Medulla oblongata (tissue), 1 donor: ENCODE measurements around the gene FAM76B.
A peak's percentile ranks its signal among the peaks of the same experiment; 100 is the strongest.

Source experiments
- DNase-seq: peaks from one replicate; pipeline ENCODE4 v3.0.0-alpha.2; 2015; ENCODE audit errors: extremely low spot score

Gene FAM76B

DNA sequence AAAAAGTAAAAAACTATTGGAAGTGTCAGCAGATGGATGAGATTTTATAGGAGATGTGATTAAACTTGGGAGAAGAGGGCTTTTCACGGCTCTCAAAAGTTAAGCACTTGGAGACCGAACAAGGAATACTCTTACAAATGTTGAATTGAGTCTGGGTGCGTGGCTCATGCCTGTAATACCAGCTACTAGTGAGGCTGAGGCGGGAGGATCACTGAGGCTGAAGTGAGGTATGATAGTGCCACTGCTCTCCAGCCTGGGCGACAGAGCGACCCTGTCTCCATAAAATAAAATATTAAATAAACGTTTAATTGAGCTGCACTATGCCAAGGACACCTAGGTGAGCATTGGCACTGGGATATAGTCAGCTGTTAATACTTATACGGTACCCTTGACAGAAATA is 2.6 kb upstream of the FAM76B start:
- no peak for DNase-seq

DNA sequence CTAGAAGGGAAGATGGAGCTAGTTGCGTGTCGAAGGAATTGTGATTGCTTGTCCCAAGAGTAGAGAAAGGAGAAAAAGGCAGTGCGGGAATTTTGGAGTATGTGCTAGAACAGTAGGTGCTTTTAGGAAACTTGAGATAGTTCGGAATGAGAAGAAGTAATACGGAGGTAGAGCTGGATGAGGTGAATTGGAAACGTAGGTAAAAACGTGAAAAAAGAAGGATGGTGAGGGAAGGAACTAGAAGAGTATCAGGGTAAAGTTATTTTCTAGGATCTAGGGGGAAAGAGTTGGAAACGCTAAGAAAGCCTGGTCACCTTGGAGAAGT is 2.1 kb upstream of the FAM76B start:
- no peak for DNase-seq

DNA sequence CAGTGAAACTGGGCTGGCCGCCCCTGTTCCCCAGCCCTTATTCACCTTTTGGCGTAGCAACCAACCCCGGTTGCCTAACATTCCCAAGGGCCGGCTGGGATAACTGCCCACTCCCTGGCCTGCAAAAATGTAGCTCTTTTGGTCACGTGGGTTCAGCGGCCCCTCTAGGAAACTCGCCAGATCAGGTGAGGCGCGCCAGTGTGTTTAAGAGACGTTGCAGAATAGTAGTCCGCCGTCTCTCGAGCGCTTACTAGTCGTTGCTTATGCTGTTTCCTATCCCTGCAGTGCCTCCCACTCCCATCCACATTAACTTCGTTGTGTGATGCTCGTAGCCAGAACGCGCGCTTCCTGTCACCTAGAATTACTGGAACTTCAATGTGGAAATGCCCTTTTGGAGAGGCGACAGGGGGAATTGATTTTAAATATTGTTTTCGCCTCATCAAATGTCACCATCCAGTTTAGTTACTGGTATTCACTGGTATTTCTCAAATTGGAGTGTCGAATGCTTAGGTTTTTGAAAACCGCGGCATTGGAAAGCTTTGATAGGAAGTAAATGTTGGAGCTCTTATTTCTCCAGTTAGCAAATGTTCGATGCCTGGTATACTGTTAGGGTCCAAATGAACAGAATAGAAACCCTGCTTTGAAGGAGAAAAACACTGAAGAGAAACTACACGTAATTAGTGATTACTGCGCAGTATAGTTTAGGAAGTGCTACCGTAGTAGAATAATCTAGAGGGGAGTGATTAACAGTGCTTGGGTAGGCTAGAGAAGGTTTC is 1.5 kb upstream of the FAM76B start:
- DNase-seq: peak; percentile 65

DNA sequence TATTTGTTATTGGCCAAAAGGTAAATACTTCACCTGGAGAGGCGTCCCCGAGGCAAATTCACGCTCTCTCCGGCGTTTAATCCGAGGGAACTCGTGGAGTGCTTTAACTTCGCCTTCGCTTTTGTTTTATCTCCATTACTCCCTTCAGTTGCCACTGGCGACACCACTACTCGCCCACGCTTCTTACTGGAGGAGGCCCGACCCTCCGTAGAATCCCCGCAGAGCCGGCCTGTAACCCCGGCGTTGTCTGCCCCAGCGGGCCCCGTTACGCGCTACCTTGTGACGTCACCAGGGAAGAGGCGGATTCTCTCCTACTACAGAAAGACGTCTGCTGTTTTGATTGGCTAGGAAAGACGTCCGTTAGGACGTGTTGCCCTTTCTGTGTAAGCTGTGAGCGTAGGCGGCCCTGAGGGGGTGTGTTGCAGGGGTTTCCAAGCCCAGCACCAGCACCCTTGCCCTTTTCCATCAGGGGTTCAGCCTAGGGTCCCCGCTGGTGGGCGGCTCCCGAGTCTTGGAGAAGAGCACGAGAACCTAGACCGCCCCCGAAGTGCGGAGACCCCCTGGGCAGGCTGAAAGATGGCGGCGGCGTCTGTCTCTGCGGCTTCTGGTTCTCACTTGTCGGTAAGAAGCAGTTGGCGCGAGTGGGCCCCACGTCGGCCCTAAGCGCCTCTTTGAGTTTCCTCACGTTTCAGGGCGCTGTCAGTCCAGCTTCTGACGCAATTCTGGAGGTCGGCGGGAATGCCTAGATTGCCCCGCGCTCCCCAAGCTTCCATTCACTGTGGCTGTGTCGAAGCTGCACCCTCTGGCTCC is 746 bp upstream of the FAM76B start, which contains the start of gene CEP57:
TSS of gene CEP57 (plus strand) at position 376 of the 810 bp plus-strand sequence. CDS start at position 577, 201 bp downstream.
- peak; percentile 99 for DNase-seq

DNA sequence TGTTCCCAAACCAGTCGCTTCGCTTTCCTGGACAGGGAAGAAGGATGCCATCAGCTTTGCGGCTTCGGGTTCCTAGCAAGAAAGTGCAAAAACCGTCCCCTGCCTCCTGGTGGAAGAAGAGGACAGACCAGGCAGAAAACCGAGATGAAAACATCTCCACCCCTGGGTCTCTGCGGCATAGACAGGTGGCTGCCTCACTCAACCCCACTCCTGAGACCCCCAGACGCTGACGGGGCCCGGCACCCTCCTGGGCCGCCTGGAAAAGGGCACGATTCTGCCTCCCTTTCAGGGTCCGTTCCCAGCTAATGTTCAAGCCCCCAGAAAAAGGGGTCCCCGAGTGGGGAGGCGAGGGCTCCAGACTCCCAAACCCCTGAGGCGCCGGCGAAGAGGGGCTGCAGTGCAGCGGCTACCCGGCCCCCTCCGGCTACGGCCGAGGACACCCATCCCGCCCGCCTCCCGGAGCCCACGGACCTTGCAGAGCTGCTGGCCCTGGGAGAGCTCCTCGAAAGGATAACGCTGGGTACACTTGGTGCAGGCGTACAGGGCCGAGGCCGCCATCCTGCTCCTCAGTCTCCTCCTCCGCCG is 569 bp downstream of the FAM76B start:
- peak; percentile 20 for DNase-seq

DNA sequence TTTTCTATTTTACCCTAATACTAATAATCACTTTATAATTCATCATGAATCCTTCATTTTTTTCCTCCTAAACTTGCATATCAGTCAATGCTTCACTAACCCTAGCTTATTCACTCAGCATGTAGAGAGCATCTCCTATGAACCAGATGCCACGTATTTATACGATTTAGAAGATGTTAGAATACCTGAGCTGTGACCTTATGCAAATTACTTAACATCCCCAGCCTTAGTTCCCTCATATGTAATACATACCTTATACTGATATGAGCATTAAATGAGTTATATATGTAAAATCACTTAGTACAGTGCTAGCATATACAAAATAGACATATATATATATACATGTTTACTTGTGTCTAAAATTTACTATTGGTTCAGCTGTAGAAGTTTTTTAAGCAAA is 9.0 kb downstream of the FAM76B start:
- no peak for DNase-seq

DNA sequence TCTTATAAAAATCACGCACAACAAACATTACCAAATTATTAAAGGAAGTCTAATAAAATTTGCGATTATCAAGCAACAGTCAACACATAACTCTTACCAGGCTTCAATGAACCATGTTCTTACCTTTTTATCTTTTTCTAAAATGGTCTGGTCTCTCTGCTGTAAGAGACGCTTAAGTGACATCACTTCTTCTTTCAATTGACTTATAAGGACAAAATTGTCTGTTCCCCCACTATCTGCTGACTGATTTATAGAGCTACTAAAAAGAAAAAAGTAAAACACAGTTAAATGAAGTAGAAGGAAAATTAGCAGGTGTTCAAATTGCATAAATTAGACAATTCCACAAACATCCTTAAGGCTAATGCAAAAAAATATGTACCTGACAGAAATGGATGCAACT is 10.9 kb downstream of the FAM76B start:
- no peak for DNase-seq

DNA sequence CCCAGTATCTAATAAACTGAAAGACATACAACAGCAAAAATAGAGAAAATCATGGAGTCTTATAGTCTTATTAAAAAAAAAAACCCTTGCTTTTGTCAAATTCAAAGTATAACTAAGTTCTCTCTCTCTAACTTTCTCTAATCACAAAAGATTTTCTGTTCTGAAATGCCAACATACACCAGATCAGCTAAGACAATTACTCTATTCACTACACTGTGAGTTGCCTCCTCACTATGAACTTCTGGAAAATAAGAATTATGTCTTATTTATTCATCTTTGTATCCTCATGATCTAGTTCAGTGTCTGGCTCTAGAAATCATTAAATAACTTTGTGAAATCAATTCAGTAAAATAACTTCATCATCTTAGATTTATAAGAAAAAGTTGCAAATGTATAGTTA is 12.7 kb downstream of the FAM76B start:
- peak; percentile 50 for DNase-seq

DNA sequence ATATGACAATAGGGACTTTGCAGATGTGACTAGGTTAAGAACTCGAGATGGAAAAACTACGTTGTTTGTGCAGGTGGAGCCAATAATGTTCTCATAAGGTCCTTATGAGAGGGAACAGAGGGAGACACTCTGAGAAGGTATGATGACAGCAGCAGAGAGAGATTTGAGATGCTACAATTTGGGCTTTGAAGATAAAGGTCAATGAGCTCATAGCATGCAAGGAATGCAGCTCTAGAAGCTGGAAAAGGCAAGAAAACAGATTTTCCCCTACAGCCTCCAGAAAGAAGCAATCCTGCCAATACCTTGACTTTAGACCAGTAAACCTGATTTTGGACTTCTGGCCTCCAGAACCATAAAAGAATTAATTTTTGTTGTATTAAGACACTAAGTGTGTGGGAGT is 21.1 kb downstream of the FAM76B start:
- no peak for DNase-seq

DNA sequence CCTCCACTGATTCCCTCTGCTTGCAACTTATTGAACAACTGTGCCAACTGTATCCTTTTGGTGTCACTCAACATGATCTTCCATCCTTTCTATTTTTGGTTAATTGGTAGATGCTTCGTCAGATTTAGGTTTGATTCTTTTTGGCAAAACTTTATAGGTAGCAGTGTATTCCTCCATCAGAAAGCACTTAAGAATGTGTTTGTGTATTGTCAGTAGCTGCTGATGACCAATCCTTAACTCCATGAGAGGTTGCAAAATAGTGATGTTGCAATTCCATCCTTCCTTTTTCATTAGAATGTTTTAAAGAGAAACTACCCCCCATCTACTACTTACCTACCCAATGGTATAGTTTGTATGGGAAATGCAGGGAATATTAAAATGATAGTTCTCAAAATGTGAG is 22.1 kb downstream of the FAM76B start:
- DNase-seq: no peak

DNA sequence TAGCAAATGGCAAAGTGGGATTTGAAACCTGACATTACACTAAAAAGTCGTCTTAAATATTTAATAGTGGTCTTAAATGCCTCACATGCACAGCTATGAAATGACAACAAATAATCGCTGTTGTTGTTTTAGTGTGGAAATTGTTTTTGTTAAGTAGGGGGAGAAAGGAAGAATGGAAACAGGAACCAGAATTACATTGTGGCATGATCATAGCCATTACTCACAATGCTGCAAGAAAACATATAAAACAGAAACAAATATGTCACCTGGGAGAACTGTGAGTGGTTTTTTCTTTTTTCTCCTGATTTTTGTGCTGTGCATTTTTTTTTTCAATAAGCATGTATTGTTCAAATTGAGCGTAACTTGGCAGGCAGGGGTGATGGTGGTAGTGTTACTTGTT is 22.9 kb downstream of the FAM76B start:
- DNase-seq: no peak

DNA sequence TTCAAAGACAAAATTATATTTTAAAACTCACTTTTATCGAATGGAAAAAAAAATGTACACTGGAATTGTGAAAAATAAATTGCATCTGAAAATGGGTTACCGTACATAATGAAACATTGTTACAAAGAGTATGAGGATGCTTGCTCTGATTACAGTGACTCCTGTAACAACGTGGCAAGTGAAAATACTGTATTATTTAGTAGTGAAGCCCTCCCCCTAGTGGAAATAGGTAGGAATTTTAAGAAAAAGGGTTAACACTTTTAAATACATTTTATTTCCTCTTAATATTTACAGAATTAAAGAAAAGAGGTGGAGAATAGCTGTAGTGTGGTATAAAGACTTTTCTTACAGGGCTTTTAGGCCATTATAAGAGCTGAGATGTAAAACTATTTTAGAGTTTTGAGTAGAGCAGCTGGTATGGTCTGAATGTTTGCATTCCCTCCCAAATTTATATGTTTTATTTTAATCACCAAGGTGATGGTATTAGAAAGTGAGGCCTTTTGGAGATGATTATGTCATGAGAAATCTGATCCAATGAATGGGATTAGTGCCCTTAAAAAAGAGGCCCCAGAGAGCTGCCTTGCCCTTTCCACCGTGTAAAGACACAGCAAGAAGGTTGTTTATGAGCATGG is 25.2 kb downstream of the FAM76B start:
- peak; percentile 75 for DNase-seq

DNA sequence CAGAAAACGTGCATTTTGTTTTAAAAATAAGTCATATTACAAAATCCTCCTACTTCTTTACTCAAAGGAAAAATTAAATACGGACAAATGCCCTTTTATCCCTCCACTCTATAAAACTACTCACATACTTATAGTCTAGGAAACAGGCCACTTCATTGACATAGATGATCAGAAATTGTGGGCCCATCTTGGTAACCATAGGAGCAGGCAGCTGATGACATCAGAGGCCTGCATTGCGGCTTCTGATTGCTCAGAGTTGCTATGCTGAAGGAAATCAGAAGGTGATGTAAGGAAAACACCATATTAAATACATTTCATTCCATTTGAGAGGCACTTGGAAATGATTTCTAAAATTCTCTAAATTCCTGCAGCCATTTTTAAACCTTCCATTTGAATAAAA is 27.0 kb downstream of the FAM76B start:
- DNase-seq: no peak

DNA sequence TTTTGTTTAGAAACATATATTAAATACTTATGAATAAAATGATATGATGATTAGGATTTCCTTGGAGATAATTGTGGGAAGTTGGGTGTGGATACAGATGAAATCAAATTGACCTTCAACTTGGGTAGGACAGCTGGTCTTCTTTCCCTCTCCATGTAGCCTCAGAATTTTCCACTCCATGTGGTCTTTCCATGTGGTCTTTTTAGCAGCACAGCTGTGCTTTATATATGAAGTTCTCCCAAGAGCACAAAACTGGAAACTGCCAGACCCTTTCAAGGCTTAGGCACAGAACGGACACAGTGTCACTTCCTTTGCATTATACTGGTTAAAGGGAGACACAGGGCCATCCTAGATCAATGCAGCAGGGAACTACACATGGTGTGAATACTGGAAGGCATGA is 28.6 kb downstream of the FAM76B start:
- no peak for DNase-seq

DNA sequence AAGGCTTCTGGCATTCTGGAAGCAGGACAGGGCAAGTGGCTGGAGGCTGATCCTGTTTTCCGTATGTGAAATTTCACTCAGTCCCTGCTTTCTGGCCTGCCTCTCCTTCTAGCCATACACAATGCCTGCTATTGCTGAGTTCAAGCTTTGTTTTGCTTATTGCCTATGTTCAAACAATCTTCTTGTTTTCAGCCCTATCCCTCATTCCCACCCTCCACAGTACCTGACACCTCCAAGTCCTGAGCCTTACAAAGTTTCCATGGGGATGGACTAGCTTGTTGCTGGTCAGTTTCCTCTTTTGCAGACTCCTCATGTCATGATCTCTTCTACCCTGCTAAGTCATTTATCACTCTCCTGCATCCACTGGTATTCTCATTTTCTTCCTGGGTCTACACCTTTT is 38.1 kb downstream of the FAM76B start:
- no peak for DNase-seq

DNA sequence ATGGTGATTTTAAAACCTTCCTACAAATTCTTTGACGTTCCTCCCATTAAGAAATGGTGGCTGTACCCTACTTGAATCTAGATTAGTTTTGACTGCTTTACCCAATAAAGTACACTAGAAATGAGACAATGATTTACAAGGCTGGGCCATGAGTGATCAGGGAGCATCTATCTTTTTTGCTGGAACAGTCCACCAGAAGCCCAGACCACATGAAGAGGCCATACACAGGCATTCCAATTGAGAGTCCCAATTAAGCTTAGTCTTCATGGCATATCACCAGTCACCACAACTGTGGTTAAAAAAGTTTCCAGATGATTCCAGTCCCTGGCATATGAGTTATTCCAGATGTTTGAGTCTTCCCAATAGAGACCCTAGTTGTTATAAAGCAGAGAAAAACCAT is 39.5 kb downstream of the FAM76B start:
- no peak for DNase-seq

DNA sequence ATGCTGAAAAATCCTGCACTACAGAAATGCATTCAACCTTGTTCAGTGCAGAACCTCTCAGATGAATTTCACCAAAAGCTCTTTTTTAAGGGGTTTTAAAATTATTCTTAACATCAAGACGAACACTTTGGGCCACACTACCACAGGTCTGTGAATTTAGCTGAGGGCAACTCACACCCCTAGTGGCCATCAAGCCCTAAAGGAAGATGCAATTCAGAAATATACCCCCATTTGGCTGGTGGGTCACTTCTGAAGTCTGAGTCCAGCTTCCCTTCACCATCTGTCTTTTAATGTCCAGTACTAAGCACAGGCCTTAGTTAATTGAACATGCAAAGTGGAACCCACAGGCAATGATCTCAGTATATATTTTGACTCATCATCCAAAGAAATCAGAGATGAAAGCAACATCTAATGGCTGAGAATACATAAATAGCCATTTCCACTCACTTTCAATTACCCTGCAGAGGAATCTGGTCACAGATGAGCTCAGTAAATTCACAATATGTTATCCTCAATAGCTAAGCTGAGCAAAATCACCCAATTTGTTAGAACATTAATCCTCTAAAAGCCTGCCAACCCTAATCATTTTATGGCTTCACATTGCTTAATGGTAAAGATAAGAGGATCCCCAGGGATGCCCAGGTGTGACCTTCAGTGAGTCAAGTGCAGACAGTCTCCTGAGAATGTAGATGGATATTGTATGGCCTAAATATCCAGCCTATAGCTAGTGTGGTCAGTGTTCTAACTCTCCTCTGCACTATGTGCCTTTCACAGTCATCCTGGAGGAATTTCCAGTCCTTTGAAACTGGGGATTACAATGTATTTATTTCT is 50.3 kb downstream of the FAM76B start:
- no peak for DNase-seq

DNA sequence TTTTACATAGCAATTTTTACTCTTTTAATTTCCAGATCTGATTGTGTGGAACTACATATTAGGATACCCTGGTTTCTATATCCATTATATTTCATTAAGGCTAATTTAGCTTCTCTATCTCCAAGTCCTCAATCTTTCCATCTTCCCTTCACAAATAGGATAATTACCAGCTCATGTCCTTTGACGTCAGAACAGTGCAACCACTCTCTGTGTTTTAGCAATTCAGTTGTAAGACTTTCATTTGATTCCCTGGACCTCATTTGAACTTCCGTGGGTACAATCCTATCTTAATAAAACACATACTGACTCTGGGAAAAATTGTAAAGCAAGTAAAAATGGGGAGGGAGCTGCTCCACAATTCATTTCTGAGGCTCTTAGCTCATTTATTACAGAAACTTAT is 52.8 kb downstream of the FAM76B start:
- DNase-seq: no peak

DNA sequence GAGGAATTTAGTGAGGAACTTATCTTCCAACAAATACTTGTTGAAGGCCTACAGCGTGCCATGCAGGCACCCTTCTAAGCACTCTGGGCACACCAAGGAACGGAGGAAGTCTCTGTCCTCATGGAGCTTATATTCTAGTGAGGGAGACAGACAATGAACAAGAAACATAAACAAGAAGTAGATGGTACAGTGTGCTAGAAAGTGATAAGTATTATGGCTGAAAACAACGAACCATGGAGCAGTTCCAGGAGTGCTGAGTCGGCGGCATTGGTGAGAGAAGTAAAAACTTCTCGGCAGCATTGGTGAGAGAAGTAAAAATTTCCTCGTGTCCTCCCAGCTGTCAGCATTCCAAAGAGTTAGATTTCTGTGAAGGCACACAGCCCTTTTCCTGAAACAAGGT is 53.2 kb downstream of the FAM76B start:
- no peak for DNase-seq

DNA sequence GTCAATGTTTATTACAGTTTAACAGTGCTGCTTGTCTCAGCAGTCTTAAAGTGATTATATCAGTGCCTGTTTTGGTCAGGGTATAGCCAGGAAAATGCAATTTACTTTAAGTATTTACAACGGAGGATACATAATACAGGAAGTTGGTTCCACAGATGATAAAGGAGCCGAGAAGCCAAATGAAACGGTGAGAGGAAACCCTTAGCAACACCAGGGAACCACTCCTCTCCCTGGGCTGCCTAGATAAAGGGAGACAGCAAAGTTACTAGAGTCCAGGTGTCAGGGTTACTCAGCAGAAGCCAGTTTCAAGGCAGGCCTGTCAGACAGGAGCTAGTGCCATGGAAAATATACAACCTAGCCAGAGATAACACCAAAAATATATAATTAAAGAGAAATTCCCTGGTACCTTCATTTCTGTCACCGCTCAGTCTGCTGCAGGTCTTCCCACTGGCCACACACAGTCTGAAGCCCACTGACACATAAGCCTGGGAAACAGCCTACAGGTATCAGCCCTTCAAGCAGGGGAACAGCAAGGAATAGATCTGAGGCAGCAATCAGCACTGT is 55.5 kb downstream of the FAM76B start:
- no peak for DNase-seq

DNA sequence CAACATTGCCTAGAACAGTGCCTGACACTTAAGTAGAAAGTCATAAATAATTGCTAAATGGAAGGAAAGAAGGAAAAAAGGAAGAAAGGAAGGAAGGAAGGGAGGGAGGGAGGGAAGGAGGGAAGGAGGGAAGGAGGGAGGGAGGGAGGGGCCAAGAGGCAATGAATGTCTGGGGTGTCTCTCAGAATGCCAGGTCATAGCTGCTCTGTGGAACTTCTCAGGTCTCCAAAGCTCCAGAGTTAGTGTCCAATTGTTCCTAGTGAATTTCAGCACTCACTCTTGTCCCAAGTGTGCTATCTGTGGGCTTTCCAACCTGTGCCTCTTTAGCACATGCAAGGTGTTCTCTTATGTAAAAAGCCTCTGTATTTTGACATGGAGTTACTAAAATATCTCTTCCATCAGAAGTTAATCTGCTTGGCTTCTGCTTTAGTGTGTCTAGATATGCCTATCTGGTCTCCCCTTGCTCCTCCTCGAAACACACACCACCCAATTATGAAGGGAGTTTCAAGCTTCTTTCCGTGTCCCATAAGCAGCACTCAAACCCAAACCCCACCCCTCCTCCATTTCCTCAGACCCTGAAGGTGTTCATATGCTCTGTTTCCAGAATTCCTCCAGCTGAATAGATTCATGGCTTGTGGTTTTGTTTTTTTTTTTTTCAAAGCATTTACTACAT is 56.5 kb downstream of the FAM76B start:
- DNase-seq: no peak
